Left ventricle myocardium inferior (tissue), 1 donor: Measurements from ENCODE around the gene TP53TG3. TPM values are rescaled to one million over a fixed set of nuclear protein-coding genes. Genes with fewer than 3 reads are reported as not detected.
"Not testable (repeated sequence)": the region's sequence is repeated elsewhere in the genome, so short reads cannot be mapped to it uniquely, and the experiment has no call there.

ENCODE experiments used
- DNase-seq: peaks from one replicate; pipeline ENCODE4 v3.0.0-alpha.2; 2020
- H3K27ac ChIP-seq: fragments of 200-600 bp; replicated peaks from 2 replicates; pipeline ENCODE4 v1.8.0; 2021
- H3K27me3 ChIP-seq: fragments of 200-600 bp; 2 replicates; pipeline ENCODE4 v1.8.0; 2021; ENCODE audit warnings: low read depth
- H3K36me3 ChIP-seq: fragments of 200-600 bp; 2 replicates; pipeline ENCODE4 v1.8.0; 2021
- H3K4me1 ChIP-seq: fragments of 200-600 bp; 2 replicates; pipeline ENCODE4 v1.8.0; 2021
- H3K4me3 ChIP-seq: fragments of 200-600 bp; 2 replicates; pipeline ENCODE4 v1.8.0; 2021; ENCODE audit warnings: mild to moderate bottlenecking, moderate library complexity
- H3K9me3 ChIP-seq: fragments of 200-600 bp; replicated peaks from 2 replicates; pipeline ENCODE4 v1.8.0; 2021
- intact Hi-C: fragments of 100-400 bp; cut with micrococcal nuclease; formaldehyde crosslinking; loops from one replicate; pipeline ENCODE4 v1.11.0; 2022
- long read RNA-seq: library from polyadenylated mRNA; unstranded; transcript quantifications from one replicate; pipeline ENCODE4 v2.0.0, GENCODE V29; 2021
- total RNA-seq: library from RNA; stranded (reverse); fragmentation: NEBNext Ultra II Directional; extraction: Animal tissue kit (Norgen Biotek cat#: 25700); gene quantifications from one replicate; pipeline ENCODE4 v1.2.1, GENCODE V29; 2021
- donor health status: DM: no; HTN: yes; CAD: no; lungs with severe emphysema.

The TP53TG3 gene
- not detected for total RNA-seq
- long read RNA-seq: 0 reads

GRCh38 chr16:32676065-32676464 is at the start of gene TP53TG3:
Gene TP53TG3, minus strand, starts transcription at chr16:32676165. Its CDS starts 68 bp downstream, at chr16:32676097.
- DNase-seq, H3K4me3 ChIP-seq, H3K27ac ChIP-seq, H3K4me1 ChIP-seq, H3K9me3 ChIP-seq, H3K36me3 ChIP-seq, H3K27me3 ChIP-seq, intact Hi-C loops: not testable (repeated sequence)

- intact Hi-C loops, H3K9me3 ChIP-seq, DNase-seq, H3K27ac ChIP-seq, H3K27me3 ChIP-seq, H3K4me1 ChIP-seq, H3K36me3 ChIP-seq: not testable (repeated sequence)
- peak overlapping the region; percentile 33 for H3K4me3 ChIP-seq
Measured at GRCh38 chr16:32650876-32651275, 25.1 kb downstream of the TP53TG3 start.

- H3K36me3 ChIP-seq, H3K4me3 ChIP-seq, H3K27me3 ChIP-seq, H3K9me3 ChIP-seq, H3K4me1 ChIP-seq, intact Hi-C loops, DNase-seq, H3K27ac ChIP-seq: not testable (repeated sequence)
Measured at GRCh38 chr16:32647562-32647961, 28.4 kb downstream of the TP53TG3 start.

- intact Hi-C loops, H3K27ac ChIP-seq, H3K4me3 ChIP-seq, H3K36me3 ChIP-seq, H3K27me3 ChIP-seq, H3K4me1 ChIP-seq, H3K9me3 ChIP-seq, DNase-seq: not testable (repeated sequence)
Measured at GRCh38 chr16:32646780-32647179, 29.2 kb downstream of the TP53TG3 start.

- H3K36me3 ChIP-seq, H3K4me3 ChIP-seq, DNase-seq, intact Hi-C loops, H3K27me3 ChIP-seq, H3K9me3 ChIP-seq, H3K4me1 ChIP-seq, H3K27ac ChIP-seq: not testable (repeated sequence)
Measured at GRCh38 chr16:32646177-32646576, 29.8 kb downstream of the TP53TG3 start.

- H3K27ac ChIP-seq, H3K4me3 ChIP-seq, H3K4me1 ChIP-seq, intact Hi-C loops, H3K9me3 ChIP-seq, H3K36me3 ChIP-seq, DNase-seq, H3K27me3 ChIP-seq: not testable (repeated sequence)
Measured at GRCh38 chr16:32645278-32645908, 30.6 kb downstream of the TP53TG3 start.

- H3K4me1 ChIP-seq, DNase-seq, H3K36me3 ChIP-seq, H3K4me3 ChIP-seq, H3K27ac ChIP-seq, intact Hi-C loops, H3K9me3 ChIP-seq, H3K27me3 ChIP-seq: not testable (repeated sequence)
Measured at GRCh38 chr16:32644715-32645114, 31.2 kb downstream of the TP53TG3 start.

GRCh38 chr16:32637614-32638013 is 38.4 kb downstream of the TP53TG3 start:
- DNase-seq, H3K4me3 ChIP-seq, H3K27me3 ChIP-seq, H3K4me1 ChIP-seq, H3K36me3 ChIP-seq, intact Hi-C loops, H3K27ac ChIP-seq, H3K9me3 ChIP-seq: not testable (repeated sequence)

- not testable (repeated sequence) for DNase-seq
Measured at GRCh38 chr16:32632096-32632495, 43.9 kb downstream of the TP53TG3 start.

More at GRCh38 chr16:32632096-32632495, 43.9 kb downstream of the TP53TG3 start:
- H3K27me3 ChIP-seq, H3K4me1 ChIP-seq, H3K36me3 ChIP-seq, intact Hi-C loops, H3K4me3 ChIP-seq, H3K9me3 ChIP-seq, H3K27ac ChIP-seq: not testable (repeated sequence)
